Measurements from ENCODE around the gene TCF25.

TCF25 gene

DNA sequence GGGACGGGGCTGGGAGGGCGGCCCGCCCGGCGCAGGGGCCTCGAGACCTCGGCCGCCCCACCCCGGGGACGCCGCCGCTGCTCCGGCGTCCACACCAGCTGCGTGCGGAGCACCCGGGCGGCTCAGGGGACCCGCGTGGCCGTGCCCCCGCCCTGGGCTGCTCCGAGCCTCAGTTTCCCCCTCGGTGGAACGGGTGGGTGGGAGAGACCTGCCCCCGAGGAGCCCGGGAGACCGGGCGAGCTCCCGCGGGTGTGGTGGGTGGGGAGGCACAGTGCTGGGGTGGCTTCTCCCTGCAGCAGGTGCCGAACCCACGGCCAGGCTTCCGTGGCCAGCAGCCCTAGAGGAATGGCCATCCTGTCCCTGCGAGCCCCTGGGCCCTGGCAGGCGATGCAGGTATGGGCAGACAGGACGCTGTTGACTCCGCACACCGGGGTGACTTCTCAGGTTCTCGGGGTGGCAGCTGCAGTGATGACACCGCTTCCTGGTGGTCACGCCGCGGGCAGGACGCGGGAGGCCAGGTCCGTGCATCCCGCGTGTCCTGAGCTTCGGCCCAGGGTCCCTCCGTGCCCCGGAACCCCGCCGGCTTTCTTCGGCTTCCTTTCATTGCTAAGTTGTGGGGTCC, 75.8 kb downstream of the TCF25 start:
- H3K4me3 ChIP-seq (replicated peaks in 1 of 2; ENCODE audit: low read depth in 2 of 2, low read length in 2 of 2), result peak overlapping the region; percentile 67
- TF ChIP-seq, protein P1, sequence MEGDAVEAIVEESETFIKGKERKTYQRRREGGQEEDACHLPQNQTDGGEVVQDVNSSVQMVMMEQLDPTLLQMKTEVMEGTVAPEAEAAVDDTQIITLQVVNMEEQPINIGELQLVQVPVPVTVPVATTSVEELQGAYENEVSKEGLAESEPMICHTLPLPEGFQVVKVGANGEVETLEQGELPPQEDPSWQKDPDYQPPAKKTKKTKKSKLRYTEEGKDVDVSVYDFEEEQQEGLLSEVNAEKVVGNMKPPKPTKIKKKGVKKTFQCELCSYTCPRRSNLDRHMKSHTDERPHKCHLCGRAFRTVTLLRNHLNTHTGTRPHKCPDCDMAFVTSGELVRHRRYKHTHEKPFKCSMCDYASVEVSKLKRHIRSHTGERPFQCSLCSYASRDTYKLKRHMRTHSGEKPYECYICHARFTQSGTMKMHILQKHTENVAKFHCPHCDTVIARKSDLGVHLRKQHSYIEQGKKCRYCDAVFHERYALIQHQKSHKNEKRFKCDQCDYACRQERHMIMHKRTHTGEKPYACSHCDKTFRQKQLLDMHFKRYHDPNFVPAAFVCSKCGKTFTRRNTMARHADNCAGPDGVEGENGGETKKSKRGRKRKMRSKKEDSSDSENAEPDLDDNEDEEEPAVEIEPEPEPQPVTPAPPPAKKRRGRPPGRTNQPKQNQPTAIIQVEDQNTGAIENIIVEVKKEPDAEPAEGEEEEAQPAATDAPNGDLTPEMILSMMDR (IDR thresholded peaks at IDR 0.05; ENCODE audit: low read depth, low read length), result no peak
- no peak for DNase-seq (ENCODE audit: low read depth in 2 of 2)

DNA sequence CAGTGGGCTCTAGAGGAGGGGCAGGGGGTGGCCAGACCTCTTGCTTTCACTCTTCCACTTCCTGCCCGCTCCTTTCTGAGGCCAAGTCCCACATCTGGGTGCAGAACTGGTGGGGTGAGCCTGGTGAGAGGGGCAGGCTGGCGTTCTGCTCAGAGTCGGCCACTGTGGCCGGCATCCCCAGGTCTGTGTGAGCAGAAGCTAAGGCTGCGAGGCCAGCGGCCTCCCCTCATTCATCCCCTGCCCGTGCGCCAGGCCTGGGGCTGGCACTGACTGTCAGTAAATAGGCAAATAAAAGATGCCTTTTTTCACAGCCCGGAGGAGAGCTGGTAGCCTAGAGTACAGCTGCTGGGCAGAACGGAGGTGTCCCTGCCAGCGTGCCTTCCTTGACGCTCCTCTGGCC, 76.4 kb downstream of the TCF25 start:
- DNase-seq (ENCODE audit: low read depth in 2 of 2), result no peak
- peak overlapping the region; percentile 67 for H3K4me3 ChIP-seq (replicated peaks in 1 of 2; ENCODE audit: low read depth in 2 of 2, low read length in 2 of 2)
- TF ChIP-seq, protein P1 (IDR thresholded peaks at IDR 0.05; ENCODE audit: low read depth, low read length), result no peak

DNA sequence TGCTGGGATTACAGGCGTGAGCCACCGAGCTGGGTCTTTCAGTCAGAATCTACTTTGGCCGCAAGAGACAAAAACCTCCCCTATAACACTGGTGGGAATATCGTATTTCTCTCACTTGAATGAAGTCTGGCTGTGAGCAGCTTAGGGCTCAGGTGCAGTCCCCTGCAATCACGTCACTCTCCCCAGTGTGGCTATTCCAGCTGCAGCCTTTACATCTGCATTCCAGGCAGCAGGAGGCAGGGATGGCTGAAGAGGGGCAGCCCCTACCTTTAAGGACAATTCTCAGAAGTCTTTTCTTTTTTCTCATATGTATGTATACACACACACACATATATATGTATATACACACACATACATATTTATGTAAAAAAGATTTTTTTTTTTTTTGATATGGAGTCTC, 78.1 kb downstream of the TCF25 start:
- DNase-seq (ENCODE audit: low read depth in 2 of 2), result no peak
- TF ChIP-seq, protein P1 (IDR thresholded peaks at IDR 0.05; ENCODE audit: low read depth, low read length), result no peak
- no peak overlapping the region for H3K4me3 ChIP-seq (replicated peaks in 1 of 2; ENCODE audit: low read depth in 2 of 2, low read length in 2 of 2)

DNA sequence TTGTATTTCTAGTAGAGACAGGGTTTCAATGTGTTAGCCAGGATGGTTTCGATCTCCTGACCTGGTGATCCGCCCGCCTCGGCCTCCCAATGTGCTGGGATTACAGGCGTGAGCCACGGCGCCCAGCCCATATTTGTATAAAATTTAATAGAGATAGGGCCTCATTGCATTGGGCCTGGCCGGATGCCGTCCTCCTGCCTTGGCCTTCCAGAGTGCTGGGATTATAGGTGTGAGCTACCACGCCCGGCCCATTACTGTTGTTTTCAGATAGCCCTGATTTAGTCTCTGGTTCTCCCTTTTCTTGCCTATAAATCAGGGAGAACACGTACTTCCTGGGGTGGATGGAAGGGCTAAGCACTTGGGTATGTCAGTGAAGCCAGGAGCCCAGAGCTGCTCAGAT, 78.7 kb downstream of the TCF25 start:
- TF ChIP-seq, protein P1 (IDR thresholded peaks at IDR 0.05; ENCODE audit: low read depth, low read length), result no peak
- DNase-seq (ENCODE audit: low read depth in 2 of 2), result no peak
- no peak overlapping the region for H3K4me3 ChIP-seq (replicated peaks in 1 of 2; ENCODE audit: low read depth in 2 of 2, low read length in 2 of 2)

DNA sequence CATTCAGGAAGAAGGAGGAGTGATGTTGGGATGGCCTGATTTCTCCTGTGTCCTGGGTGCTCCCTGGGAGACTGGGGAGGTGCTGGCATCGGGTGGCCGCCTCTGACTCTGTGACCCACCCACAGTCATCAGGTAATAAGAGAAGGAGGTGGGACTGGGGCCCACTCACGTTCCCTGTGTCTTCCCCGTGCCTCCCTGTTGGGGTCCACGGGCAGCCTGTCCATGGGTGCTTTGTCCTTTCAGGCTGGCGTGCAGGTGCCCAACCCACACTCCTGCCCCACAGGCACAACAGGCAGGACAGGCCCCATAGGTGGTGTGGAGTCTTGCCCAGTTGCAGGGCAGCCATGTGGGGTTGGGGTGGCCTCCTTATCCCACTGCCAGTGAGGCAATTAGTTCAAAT, 79.2 kb downstream of the TCF25 start:
- TF ChIP-seq, protein P1 (IDR thresholded peaks at IDR 0.05; ENCODE audit: low read depth, low read length), result no peak
- DNase-seq (ENCODE audit: low read depth in 2 of 2), result no peak
- no peak overlapping the region for H3K4me3 ChIP-seq (replicated peaks in 1 of 2; ENCODE audit: low read depth in 2 of 2, low read length in 2 of 2)

DNA sequence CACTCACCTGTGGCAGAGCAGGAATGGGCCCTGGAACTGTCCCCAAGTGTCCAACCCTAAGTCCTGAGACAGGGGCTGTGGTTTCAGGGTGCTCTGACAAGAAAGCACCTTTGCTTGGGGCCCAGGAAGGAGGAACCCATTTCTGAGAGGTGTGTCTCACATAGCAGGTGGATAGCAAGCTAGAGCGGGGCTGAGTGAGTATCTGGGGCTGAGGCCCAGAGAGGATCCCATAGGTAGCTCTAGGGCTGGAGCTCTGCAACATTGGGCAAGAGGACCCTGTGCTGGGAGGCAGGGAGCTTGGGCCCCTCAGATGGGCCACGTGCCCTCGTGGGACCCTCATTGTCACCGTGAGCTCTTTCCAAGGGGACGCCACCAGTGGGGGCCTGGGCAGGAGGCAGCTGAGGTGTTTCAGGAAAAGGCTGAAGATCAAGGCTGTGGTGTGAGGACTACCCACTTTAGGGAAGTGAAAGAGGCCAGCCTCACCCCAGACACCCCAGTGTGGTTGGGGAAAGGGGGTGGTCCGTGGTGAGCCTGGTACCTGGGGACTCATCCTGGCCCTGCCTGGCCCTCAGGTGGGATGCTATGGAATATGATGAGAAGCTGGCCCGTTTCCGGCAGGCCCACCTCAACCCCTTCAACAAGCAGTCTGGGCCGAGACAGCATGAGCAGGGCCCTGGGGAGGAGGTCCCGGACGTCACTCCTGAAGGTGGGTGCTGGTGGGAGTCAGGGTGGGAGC, 80.4 kb downstream of the TCF25 start:
- DNase-seq (ENCODE audit: low read depth in 2 of 2), result no peak
- TF ChIP-seq, protein P1 (IDR thresholded peaks at IDR 0.05; ENCODE audit: low read depth, low read length), result no peak

More for the DNA sequence above, 80.4 kb downstream of the TCF25 start:
- no peak overlapping the region for H3K4me3 ChIP-seq (replicated peaks in 1 of 2; ENCODE audit: low read depth in 2 of 2, low read length in 2 of 2)
